Neural cell (in vitro differentiated cells): ENCODE results near the gene RGS6. TPM values are rescaled to one million over a fixed set of nuclear protein-coding genes. Genes with fewer than 3 reads are reported as not detected.

Source experiments
- H2AFZ ChIP-seq: fragments of 200-600, 300-800 bp; sonication (generic), shearing (Covaris generic); 2 replicates; pipeline ENCODE4 v1.6.0; 2014; ENCODE audit warnings: low read depth, mild to moderate bottlenecking, antibody characterized with exemption, low read length, moderate library complexity
- H3F3A ChIP-seq: fragments of 200-600 bp; shearing (Covaris generic); 2 replicates; pipeline ENCODE4 v1.6.1; 2016; ENCODE audit warnings: mild to moderate bottlenecking, moderate library complexity, mixed read lengths, antibody characterized with exemption, low read length; ENCODE audit not compliant: insufficient read depth, poor library complexity, severe bottlenecking
- H3K27ac ChIP-seq: fragments of 200-600, 300-800 bp; sonication (generic), shearing (Covaris generic); 2 replicates; pipeline ENCODE4 v1.5.1; 2014; ENCODE audit warnings: mild to moderate bottlenecking, low read length, moderate library complexity
- H3K27me3 ChIP-seq: fragments of 300-800, 200-600 bp; sonication (generic), shearing (Covaris generic); 2 replicates; pipeline ENCODE4 v1.6.0; 2014; ENCODE audit warnings: mild to moderate bottlenecking, low read depth, low read length, moderate library complexity; ENCODE audit not compliant: insufficient read depth
- H3K36me3 ChIP-seq: fragments of 300-800, 200-600 bp; sonication (generic), shearing (Covaris generic); 2 replicates; pipeline ENCODE4 v1.5.1; 2014; ENCODE audit warnings: mild to moderate bottlenecking, antibody characterized with exemption, low read length, moderate library complexity; ENCODE audit not compliant: insufficient read depth
- H3K4me2 ChIP-seq: fragments of 300-800, 200-600 bp; sonication (generic), shearing (Covaris generic); 2 replicates; pipeline ENCODE4 v1.6.0; 2014; ENCODE audit warnings: mild to moderate bottlenecking, low read length
- H3K4me3 ChIP-seq: fragments of 300-800, 200-600 bp; sonication (generic), shearing (Covaris generic); 2 replicates; pipeline ENCODE4 v1.5.1; 2014; ENCODE audit warnings: mild to moderate bottlenecking, low read length, moderate library complexity
- H3K79me2 ChIP-seq: fragments of 200-600 bp; shearing (Covaris generic); replicated peaks from 2 replicates; pipeline ENCODE4 v1.6.0; 2014; ENCODE audit warnings: mild to moderate bottlenecking, low read length, moderate library complexity; ENCODE audit not compliant: insufficient read depth
- H3K9ac ChIP-seq: fragments of 300-800, 200-600 bp; sonication (generic), shearing (Covaris generic); 2 replicates; pipeline ENCODE4 v1.6.1; 2016; ENCODE audit warnings: mild to moderate bottlenecking, low read length, mixed read lengths
- H3K9me2 ChIP-seq: fragments of 200-600 bp; shearing (Covaris generic); 2 replicates; pipeline ENCODE4 v1.6.1; 2016; ENCODE audit warnings: mild to moderate bottlenecking, low read length, mixed read lengths; ENCODE audit not compliant: insufficient read depth
- H3K9me3 ChIP-seq: fragments of 200-600, 300-800 bp; sonication (generic), shearing (Covaris generic); 2 replicates; pipeline ENCODE4 v1.6.1; 2016; ENCODE audit warnings: mild to moderate bottlenecking, mixed run types, low read length, moderate library complexity, mixed read lengths
- H4K20me1 ChIP-seq: fragments of 200-600 bp; shearing (Covaris generic); 2 replicates; pipeline ENCODE4 v1.6.1; 2016; ENCODE audit warnings: mild to moderate bottlenecking, mixed run types; ENCODE audit not compliant: insufficient read depth
- EP300 ChIP-seq: fragments of 450-650 bp; conservative IDR thresholded peaks from 2 replicates; pipeline ENCODE4 v1.6.1; 2014; ENCODE audit warnings: antibody characterized with exemption, mild to moderate bottlenecking, moderate library complexity; ENCODE audit not compliant: poor library complexity, severe bottlenecking
- EZH2 ChIP-seq: fragments of 200-600, 300-800 bp; shearing (Covaris generic), sonication (generic); IDR thresholded peaks from 2 replicates; pipeline ENCODE4 v1.6.1; 2014; ENCODE audit warnings: antibody characterized with exemption, low read length, borderline replicate concordance, mild to moderate bottlenecking; ENCODE audit not compliant: insufficient read depth, poor library complexity, severe bottlenecking
- MXI1 ChIP-seq: fragments of 450-650 bp; conservative IDR thresholded peaks from 2 replicates; pipeline ENCODE4 v1.6.1; 2014; ENCODE audit warnings: antibody characterized with exemption, mild to moderate bottlenecking; ENCODE audit not compliant: poor library complexity, severe bottlenecking
- POLR2AphosphoS5 ChIP-seq: IDR thresholded peaks from 2 replicates; pipeline ENCODE4 v1.6.1; 2012
- RAD21 ChIP-seq: fragments of 450-650 bp; conservative IDR thresholded peaks from 2 replicates; pipeline ENCODE4 v1.6.1; 2014; ENCODE audit warnings: antibody characterized with exemption, mild to moderate bottlenecking, moderate library complexity
- REST ChIP-seq: IDR thresholded peaks from 2 replicates; pipeline ENCODE4 v1.6.1; 2012; ENCODE audit warnings: borderline replicate concordance
- SMC3 ChIP-seq: fragments of 450-650 bp; conservative IDR thresholded peaks from 2 replicates; pipeline ENCODE4 v1.6.1; 2014; ENCODE audit warnings: antibody characterized with exemption, mild to moderate bottlenecking, moderate library complexity; ENCODE audit not compliant: poor library complexity
- TAF1 ChIP-seq: IDR thresholded peaks from 2 replicates; pipeline ENCODE4 v1.6.1; 2012; ENCODE audit warnings: low read depth
- polyA plus RNA-seq: library from polyadenylated mRNA; depleted of rRNA; stranded (reverse); fragments of >200 nt; gene quantifications from 2 replicates; pipeline ENCODE4 v1.2.3, GENCODE V29; 2014
- TF ChIP-seq, protein P1 (sequence below): fragments of 450-650 bp; IDR thresholded peaks from 2 replicates; pipeline ENCODE4 v1.5.1; 2014; ENCODE audit warnings: antibody characterized with exemption, mild to moderate bottlenecking, moderate library complexity; ENCODE audit not compliant: poor library complexity, severe bottlenecking

The RGS6 gene
- polyA plus RNA-seq, 1 donor from 2014 or later = 7.3 TPM

DNA sequence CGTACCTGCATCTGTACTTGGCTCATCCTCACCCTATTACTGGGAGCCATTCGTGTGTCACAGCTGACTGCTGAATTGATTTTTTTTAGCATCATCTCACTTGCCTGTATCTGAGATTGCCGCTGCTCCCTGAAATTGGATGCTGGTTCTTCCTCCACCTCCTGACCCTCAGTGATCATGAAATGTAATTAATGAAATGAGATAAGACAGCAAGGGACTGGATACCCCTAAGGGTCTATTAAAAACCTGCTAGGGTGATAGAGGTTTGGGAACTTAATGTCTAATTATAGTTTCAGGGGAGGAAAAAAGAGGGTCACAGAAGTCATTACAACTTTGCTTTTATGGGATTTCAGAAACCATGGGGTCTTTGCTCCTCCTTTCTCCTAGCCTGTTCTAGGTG, 551.1 kb downstream of the RGS6 start:
- Histone ChIP-seq H3K4me2 (no peak overlapping the region), H3K36me3 (no peaks in the 10 kb centered on the region), H3K27me3 (no peaks in the 10 kb centered on the region), H3K9me2 (no peaks in the 10 kb centered on the region), H3K4me3 (no peak overlapping the region), H3K79me2 (no peaks in the 10 kb centered on the region), H3K9ac (no peak overlapping the region), H2AFZ (no peak overlapping the region), H3F3A (no peaks in the 10 kb centered on the region), H4K20me1 (no peaks in the 10 kb centered on the region), H3K27ac (no peak overlapping the region), H3K9me3 (no peaks in the 10 kb centered on the region)
- TF ChIP-seq REST (no peak), TAF1 (no peak), RAD21 (no peak), MXI1 (no peak), EZH2 (no peak), POLR2AphosphoS5 (no peak), SMC3 (no peak), EP300 (no peak)
- TF ChIP-seq, protein P1, sequence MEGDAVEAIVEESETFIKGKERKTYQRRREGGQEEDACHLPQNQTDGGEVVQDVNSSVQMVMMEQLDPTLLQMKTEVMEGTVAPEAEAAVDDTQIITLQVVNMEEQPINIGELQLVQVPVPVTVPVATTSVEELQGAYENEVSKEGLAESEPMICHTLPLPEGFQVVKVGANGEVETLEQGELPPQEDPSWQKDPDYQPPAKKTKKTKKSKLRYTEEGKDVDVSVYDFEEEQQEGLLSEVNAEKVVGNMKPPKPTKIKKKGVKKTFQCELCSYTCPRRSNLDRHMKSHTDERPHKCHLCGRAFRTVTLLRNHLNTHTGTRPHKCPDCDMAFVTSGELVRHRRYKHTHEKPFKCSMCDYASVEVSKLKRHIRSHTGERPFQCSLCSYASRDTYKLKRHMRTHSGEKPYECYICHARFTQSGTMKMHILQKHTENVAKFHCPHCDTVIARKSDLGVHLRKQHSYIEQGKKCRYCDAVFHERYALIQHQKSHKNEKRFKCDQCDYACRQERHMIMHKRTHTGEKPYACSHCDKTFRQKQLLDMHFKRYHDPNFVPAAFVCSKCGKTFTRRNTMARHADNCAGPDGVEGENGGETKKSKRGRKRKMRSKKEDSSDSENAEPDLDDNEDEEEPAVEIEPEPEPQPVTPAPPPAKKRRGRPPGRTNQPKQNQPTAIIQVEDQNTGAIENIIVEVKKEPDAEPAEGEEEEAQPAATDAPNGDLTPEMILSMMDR = no peak

- H3K36me3 ChIP-seq = no peaks in the 10 kb centered on the region
- no peaks in the 10 kb centered on the region for H3F3A ChIP-seq
- H3K27me3 ChIP-seq = no peaks in the 10 kb centered on the region
- no peaks in the 10 kb centered on the region for H4K20me1 ChIP-seq
- TF ChIP-seq, protein P1 = no peak
- TF ChIP-seq RAD21 = no peak
- no peak for TF ChIP-seq EP300
- no peak for TF ChIP-seq POLR2AphosphoS5
- no peak for TF ChIP-seq SMC3
- no peak for TF ChIP-seq REST
- TF ChIP-seq EZH2 = no peak
- TF ChIP-seq TAF1 = no peak
- TF ChIP-seq MXI1 = no peak
- no peaks in the 10 kb centered on the region for H3K9me3 ChIP-seq
- H3K27ac ChIP-seq = no peak overlapping the region
- no peak overlapping the region for H3K9ac ChIP-seq
- no peak overlapping the region for H3K4me3 ChIP-seq
- no peaks in the 10 kb centered on the region for H3K9me2 ChIP-seq
- H2AFZ ChIP-seq = no peak overlapping the region
- no peaks in the 10 kb centered on the region for H3K79me2 ChIP-seq
- H3K4me2 ChIP-seq = no peak overlapping the region
Observed at GRCh38 chr14:72485695-72486094, 553.5 kb downstream of the RGS6 start.
